H54 (cell line): ENCODE results near the gene UROC1.

ENCODE experiments used
- DNase-seq: peaks from one replicate; pipeline ENCODE4 v3.0.0; 2011; ENCODE audit warnings: low spot score, mixed read lengths; ENCODE audit not compliant: insufficient read length
- FAIRE-seq: peaks from 3 replicates; lab custom pipeline; 2011; peaks lifted over from hg19 to GRCh38; lab: Jason Lieb, UNC
- POLR2A ChIP-seq: IDR thresholded peaks from 2 replicates; pipeline ENCODE4 v1.6.1; 2011; ENCODE audit warnings: low read depth, mild to moderate bottlenecking, low read length

Gene UROC1

GRCh38 chr3:126495786-126496185 is 21.8 kb downstream of the UROC1 start:
- FAIRE-seq (no peak), DNase-seq (no peak)
- TF ChIP-seq POLR2A: no peak

DNA sequence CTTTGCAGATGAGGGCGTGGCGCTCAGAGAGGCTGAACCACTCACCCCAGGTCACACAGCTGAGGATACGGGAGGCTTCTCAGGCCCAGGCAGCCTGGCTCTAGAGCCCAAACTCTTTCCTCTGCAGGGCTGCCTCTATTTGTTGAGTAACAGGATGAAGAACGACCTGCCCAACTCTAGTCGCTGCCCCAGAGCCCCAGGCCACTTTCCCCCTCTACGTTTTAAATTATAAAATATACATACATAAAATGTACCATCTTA is 22.7 kb downstream of the UROC1 start:
- FAIRE-seq (no peak), DNase-seq (no peak)
- TF ChIP-seq POLR2A: no peak

DNA sequence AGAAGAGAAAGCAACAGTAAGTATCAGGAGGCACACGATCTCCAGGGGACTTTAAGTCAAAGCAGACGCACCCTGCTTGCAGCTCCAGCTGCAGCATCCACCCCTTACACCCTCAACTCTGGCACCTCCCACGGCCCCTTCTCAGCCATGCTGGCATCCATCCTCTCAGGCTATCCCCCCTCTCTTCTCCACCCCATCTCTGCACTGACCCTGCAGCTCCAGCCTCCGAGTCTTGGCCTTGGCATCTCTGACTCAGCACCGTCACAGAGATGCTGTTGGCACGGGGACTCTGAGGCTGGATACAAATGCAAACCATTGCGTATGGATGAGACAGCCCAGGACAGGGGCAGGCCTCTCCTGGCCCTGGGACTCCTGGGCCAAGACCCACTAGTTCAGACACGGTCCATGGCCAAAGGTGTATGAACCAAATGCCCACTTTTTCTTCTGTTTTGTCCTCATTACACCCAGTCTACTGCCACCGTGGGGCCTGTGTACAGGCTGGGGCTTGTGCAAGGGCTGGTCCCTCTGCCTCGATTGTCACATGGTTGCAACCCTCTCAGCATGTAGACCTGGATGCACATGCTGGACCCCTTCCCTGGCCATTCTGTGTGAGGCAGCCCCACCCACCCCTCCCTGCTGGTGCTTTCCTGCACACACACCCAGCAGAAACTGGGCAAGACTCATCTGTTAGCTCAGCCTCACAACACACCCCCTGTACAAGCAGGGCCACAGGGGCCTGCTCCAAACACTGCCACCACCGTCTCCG is 23.2 kb downstream of the UROC1 start:
- no peak for TF ChIP-seq POLR2A
- FAIRE-seq (no peak), DNase-seq (no peak)

- FAIRE-seq (no peak), DNase-seq (no peak)
- TF ChIP-seq POLR2A: no peak
Measured at GRCh38 chr3:126493739-126494138, 23.8 kb downstream of the UROC1 start.

DNA sequence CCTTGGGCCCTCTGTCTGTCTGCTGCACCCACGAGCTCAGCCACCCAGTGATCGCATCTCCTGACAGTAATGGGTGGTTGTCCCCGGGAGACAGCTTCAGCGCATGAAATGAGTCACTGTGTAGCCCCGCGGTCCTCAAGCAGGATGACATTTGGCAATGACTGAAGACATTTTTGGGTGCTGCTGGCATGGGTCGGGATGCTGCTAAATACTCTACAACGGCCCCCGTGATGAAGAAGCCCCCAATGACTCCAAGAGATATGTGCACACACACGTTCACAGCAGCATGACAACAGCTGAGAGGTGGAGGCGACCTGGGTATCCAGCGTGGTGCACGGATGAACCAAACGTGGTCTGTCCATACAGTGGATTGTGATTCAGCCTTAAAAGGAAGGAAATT is 24.5 kb downstream of the UROC1 start:
- no peak for TF ChIP-seq POLR2A
- FAIRE-seq (no peak), DNase-seq (no peak)

- FAIRE-seq (no peak), DNase-seq (no peak)
- TF ChIP-seq POLR2A: no peak
Measured at GRCh38 chr3:126491221-126492013, 26.2 kb downstream of the UROC1 start.

GRCh38 chr3:126490619-126491018 is 27.0 kb downstream of the UROC1 start:
- no peak for TF ChIP-seq POLR2A
- FAIRE-seq (no peak), DNase-seq (no peak)

- FAIRE-seq (no peak), DNase-seq (no peak)
- no peak for TF ChIP-seq POLR2A
Measured at GRCh38 chr3:126488886-126489569, 28.5 kb downstream of the UROC1 start.

DNA sequence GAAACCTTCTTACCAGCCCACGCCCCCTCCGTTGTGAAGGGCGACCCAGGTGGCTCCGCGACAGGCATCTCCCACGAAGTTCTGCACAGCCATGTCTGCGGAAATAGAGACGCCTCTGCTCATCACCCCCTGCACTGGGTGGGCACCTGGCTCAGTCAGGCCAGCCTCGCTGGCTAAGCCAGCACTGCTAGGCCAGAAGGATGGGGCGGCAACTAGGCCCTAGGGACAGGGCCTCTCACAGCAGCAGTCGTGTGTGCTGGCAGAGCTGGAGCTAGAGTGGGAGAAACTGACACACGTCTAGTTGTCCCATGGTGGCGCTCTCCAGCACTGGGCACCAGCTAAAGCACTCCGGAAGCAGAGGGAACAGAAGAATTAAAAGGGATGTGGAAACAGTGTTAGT is 29.4 kb downstream of the UROC1 start:
- no peak for TF ChIP-seq POLR2A
- DNase-seq (no peak), FAIRE-seq (no peak)

DNA sequence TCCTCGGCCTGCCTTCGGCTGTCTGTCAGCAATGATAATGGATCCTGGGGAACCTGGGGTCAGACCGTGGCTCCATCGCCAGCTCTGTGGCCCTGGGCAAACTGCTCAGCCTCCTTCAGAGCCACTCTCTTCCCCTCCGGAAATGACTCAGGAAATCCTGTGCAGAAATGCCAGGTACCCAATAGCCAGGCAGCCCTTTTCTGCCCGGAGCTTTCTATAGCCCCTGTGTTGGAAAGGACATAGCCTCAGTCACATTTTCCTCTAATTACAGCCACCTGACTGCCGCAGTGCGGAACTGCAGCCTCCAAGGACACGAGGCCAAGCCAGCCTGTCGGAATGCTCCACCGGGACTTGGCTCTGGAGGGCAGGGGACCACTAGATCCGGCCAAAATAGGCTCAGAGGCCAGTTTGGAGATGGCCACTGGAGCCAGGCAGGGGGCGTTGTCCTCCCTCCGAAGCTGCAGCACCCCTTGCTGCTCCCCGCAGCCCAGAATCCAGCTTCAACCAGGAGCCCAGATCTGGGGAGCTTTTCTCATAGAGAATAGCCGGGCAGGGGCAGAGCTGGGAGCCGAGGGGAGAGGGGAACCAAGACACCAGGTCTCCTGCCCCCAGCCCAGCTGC is 30.3 kb downstream of the UROC1 start:
- peak; percentile 43 for DNase-seq
- no peak for TF ChIP-seq POLR2A
- FAIRE-seq: no peak

GRCh38 chr3:126486360-126486847 is 31.2 kb downstream of the UROC1 start:
- TF ChIP-seq POLR2A: no peak
- FAIRE-seq (no peak), DNase-seq (no peak)

DNA sequence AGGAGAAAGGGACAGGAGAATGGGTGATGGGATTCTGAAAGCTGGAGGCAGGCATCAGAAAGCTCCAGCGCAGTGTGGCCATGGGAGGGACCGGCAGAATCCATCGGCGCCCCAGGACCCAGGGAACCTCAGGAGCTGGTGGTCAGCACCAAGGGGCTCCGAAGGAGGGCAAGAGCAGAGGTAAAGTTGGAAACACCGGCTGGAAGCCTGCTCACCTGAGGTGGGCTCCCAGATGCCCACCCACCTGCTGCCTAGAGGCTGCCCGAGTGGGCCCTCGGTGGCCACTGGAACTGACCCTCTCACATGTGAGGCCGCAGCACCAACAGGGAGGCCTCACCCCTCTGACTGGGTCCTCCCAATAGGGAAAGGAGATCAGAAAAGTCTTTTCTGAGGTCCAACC is 31.6 kb downstream of the UROC1 start:
- FAIRE-seq: no peak
- no peak for TF ChIP-seq POLR2A
- DNase-seq: no peak

GRCh38 chr3:126485176-126485897 is 32.2 kb downstream of the UROC1 start:
- no peak for FAIRE-seq
- no peak for TF ChIP-seq POLR2A
- no peak for DNase-seq
